Non-pigmented ciliary epithelial cell (primary cell): ENCODE measurements around the gene PLCL2.
"Not testable (repeated sequence)": the region's sequence is repeated elsewhere in the genome, so short reads cannot be mapped to it uniquely, and the experiment has no call there.

Experiments used
- DNase-seq: peaks from one replicate; pipeline ENCODE4 v3.0.0-alpha.2; 2010; ENCODE audit warnings: low read depth

PLCL2 gene

DNA sequence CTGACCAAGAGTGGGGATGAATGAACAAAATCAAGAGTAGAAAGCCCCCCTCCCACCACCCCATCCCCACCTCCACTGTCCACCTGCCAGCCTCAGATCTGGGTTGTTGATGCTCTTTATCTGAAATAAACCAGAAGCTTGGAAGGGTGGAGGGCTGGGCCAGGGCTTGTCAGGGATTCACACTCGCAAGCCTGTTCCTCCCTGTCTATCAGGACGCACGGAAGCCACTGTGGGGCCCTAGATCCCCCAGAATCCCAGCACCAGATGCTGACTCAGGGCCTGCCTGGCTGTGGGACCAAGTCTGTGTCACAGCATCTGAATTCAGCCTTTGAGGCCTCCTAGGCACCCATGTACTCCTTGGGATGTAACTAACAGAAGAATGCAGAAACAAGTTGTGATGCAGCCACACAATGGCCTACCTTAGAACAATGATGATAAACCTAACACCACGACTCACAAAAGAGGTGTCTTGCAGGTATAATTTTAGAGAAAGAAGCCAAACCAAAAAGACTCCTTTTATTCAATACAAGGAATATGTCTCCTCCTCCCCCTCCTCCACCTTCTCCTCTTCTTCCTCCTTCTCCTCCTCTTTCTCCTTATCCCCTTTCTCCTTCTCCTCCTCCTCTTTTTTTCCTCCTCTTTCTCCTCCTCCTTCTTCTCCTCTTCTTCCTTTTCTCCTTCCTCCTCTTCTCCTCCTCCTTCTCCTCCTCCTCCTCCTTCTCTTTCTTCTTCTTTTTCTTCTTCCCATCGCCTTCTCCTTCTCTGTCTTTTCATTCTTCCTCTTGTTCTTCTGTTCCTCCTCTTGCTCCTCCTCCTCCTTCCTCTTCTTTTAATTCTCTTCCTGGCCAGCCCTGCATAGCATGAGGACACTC, 234.7 kb downstream of the PLCL2 start:
- no peak for DNase-seq

DNA sequence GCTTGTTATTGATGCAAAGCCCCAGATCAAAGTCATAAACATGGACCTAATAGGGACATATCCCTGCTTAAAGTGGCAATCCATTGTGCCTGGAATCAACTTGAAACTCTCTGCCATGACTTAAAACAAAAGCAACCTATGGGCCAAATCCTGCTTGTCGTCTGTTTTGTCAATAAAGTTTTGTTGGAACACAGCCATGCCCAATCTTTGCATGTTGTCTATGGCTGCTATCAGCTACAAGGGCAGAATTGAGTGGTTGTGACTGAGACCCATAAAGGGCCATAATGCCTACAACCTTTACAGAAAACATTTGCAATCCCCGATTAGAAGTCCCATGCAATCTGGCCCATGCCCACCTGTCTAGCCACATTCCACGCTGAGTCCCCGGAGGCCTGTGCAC, 235.4 kb downstream of the PLCL2 start:
- no peak for DNase-seq

DNA sequence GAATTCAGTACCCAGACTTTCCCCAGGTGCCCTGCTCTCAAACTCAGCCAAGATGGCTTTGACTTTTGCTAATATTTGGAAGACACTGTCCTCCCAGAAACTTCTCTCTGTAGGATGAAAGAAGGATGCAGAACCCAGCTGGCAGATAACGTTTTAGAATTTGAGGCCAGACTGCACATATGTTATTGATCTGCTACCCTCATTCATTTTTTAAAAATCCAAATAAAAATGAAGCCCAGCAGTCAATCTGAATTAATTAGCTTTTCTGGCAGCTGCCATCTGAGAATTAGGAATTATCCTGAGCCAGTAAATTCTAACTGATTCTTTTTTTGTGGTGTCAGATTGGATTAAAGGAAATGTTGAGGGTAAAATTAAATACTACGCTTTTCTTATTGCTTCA, 236.6 kb downstream of the PLCL2 start:
- DNase-seq, result no peak

DNA sequence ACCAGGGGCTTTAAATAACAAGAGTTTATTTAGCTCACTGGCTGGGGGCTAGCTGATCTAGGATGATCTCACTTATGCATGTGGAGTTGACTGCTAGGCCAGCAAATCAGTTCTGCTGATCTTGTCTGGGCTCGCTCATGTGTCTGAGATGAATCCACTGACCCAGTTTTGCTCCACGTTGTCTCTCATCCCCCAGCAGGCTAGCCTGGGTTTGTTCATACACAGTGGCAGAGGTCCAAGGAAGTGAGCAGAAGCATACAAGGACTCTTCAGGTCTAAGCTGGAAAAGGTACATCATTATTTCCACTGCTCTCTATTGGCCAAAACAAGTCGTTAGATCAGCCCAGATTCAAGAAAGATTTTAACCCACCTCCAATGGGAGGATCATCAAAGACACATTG, 238.0 kb downstream of the PLCL2 start:
- DNase-seq, result no peak

DNA sequence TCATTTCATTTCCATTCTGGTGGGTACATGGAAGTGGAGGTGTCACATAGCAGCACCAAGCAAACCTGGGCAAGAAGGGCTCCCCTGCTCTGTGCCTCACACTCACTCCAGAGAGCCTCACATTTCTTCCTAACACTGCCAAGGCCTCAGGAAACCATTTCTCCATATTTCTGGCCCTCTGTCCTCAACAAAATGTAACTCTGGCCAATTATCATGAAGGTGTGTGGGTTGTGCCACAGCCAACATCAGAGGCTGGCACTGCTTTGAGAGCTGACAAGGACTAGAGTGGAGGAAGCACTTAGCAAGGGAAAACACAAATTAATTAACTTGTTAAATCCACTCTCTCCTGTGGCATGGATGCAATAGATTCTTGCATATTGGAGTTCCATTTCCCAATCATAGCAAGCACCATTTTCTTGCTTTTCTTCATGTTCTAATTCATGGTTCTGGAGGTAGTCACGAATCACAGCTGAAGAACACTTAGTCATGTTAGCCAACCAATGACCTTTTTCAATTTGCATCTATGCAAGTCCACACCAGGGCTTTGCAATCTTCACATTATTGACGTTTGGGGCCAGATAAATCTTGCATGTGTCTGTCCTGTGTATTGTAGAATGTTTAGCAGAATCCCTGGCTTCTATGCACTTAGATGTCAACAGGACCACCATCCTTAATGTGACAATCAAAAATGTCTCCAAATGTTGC, 241.1 kb downstream of the PLCL2 start:
- DNase-seq, result no peak

DNA sequence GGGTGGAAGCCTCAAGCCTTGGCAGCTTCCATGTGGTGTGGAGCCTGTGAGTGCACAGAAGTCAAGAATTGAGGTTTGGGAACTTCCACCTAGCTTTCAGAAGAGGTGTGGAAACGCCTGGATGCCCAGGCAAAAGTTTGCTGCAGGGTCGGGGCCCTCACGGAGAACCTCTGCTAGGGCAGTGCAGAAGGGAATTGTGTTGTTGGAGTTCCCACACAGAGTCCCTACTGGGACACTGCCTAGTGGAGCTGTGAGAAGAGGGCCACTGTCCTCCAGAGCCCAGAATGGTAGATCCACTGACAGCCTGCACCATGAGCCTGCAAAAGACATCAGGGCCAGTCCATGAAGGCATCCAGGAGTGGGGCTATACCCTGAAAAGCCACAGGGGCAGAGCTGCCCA, 243.9 kb downstream of the PLCL2 start:
- DNase-seq, result not testable (repeated sequence)

DNA sequence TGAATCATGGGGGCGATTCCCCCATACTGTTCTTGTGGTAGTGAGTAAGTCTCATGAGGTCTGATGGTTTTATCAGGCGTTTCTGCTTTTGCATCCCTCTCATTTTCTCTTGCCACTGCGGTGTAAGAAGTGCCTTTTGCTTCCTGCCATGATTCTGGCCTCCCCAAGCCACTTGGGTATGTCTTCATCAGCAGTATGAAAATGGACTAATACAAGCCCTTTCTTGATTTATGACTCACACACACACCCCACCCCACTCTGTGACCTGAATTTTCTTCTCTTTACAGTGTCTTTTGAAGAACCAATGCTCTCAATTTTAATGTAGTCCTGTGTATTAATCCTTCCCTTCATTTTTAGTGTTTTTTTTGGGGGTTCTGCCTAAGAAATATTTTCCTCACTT, 244.8 kb downstream of the PLCL2 start:
- no peak for DNase-seq

DNA sequence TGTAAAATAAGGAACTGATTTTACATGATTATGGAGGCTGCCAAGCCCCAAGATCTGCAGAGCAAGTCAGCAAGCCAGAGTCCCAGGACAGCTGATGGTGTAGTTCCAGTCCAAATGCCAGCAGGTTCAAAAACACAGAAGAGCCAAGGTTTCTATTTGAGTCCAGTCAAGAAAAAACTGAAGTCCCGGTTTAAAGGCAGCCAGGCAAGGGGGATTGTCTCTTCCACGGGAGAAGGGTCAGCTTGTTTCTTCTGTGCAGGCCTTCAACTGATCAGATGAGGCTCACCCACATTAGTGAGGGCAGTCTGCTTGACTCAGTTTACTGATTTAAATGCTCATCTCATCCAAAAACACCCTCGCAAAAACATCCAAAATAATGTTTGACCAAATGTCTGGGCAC, 246.2 kb downstream of the PLCL2 start:
- DNase-seq, result no peak

DNA sequence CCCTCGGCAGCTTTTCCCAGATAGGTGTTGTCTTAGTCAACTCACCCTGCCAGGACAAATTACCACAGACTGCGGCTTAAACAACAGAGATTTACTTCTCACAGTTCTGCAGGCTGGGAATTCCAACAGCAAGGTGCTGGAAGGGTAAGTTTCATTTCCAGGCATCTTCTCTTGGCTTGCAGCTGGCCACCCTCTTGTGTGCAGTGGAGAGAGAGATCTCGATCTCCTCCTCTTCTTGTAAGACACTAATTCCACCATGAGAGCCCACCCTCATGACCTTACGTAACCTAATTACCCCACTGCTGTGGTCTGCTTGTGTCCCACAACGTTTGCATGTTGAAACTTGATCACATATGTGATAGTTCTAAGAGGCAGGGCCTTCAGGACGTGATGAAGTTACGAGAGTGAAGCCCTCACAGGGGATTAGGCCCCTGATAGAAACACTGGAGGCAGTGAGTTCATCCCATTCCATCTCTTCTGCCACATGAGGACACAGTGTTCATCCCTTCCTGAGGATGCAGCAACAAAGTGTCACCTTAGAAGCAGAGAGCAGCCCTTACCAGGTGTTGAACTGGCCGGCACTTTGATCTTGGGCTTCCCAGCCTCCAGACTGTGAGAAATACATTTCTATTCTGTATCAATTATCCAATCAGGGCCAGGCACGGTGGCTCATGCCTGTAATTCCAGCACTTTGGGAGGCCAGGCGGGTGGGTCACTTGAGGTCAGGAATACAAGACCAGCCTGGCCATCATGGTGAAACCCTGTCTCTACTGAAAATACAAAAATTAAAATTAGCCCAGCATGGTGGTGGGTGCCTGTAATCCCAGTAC, 247.7 kb downstream of the PLCL2 start:
- DNase-seq, result no peak

DNA sequence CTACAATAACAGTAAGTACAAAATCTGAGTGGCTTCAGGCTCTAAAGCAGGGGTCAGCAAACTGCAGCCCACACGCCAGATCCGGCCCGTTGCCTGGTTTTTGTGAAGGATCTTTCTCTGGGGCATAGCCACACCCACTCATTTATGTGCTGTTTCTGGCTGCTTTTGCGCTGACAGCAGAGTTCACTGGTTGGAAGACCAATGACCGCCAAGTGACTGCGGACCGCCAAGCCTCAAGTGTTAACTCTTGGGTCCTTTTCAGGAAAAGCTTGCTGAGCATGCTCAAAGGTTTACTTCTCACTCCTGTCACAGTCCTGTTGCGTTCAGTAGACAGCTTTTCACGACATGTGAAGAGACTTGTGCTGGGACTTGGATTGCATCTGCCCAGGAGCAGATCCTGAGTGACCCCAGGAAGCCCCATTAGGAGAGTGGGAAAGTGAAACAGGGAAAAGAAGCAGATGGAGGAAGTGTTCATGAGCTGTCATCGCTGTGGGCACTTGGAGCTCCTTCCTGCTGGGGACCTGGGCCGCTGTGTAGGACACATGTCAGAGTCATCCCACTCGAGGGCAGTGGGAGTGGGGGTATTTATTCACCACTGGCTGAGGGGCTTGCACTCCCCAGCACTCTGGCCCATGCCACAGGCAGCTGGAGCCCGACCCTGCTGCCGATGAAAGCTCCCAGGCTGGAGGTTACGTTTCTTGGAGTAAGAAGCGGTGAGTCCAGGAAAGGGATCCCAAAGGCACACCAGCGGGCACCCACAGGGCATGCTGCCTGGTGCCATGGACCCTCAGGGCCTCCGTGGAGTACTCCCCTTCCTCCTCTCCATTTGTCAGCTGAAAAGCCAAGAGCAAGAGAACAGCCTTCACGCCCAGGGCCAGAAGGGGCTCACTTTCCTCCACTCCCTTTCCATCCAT, 249.1 kb downstream of the PLCL2 start:
- no peak for DNase-seq

DNA sequence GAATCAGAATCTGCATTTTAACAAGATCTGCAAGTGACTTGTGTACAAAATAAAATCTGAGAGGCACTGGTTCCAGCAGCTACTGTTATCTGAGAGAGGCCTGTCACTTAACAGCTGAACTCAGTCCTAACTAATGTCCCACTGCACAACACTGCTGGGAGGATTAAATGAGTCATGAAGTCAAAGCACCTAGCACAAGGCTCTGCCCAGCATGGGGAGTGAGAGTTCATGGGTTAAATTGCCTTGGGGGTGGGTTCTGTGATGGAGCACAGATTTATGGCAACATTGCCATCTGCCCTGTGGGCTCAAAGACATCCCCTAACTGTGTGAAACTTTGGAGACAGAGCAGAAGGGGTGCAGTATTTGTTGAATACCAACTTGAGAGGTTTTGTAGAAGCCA, 250.9 kb downstream of the PLCL2 start:
- no peak for DNase-seq

DNA sequence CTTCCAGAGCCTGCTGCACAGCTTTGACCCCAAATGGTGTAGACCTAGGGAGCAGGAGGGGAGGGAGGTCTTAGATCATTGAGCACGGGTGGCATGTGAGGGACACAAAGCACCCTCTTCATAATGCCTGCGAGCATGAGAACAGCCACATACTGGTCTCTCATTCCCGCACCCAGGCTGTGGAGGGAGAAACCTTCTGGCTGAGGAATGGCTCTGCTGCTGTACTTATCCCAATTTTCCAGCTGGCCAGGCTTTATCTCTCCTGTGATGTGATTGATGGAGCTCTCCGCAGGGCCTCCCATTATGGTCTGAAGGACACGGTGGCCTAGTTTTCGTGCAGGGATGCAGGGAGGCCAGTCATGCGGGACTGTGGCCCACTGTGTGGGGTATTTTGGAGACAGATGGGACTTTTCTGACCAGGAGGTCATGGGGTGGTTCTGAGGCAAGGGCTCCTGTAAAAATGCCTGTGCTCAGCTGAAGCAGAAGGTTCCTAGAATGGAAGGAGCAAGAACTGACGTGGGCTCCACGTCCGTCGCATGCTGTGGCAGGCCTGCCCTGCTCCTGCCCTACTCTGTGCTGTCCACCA, 251.5 kb downstream of the PLCL2 start:
- no peak for DNase-seq

DNA sequence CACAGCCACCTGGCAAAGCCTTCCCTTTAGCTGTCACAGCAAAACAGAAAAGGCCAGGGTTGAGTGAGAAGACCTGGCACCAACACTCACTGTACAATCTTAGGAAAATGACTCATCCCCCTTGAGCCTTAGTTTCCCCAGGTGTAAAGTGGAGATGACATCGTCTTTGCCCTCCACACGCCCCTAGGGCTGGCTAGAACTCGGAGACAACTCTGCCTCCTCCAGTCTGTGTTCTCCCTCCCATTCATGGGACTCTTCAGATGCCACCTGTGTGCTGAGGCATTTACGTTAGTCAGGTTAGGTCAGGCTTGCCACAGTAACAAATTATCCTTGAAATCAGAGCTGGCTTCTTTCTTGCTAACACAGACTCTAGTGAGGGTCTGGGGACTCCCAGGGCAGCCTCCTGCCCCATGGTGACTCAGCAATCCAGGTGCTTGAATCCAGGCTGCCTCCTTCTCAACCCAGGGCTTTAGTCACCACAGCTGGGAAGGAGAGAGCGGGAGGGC, 252.6 kb downstream of the PLCL2 start:
- DNase-seq, result no peak

DNA sequence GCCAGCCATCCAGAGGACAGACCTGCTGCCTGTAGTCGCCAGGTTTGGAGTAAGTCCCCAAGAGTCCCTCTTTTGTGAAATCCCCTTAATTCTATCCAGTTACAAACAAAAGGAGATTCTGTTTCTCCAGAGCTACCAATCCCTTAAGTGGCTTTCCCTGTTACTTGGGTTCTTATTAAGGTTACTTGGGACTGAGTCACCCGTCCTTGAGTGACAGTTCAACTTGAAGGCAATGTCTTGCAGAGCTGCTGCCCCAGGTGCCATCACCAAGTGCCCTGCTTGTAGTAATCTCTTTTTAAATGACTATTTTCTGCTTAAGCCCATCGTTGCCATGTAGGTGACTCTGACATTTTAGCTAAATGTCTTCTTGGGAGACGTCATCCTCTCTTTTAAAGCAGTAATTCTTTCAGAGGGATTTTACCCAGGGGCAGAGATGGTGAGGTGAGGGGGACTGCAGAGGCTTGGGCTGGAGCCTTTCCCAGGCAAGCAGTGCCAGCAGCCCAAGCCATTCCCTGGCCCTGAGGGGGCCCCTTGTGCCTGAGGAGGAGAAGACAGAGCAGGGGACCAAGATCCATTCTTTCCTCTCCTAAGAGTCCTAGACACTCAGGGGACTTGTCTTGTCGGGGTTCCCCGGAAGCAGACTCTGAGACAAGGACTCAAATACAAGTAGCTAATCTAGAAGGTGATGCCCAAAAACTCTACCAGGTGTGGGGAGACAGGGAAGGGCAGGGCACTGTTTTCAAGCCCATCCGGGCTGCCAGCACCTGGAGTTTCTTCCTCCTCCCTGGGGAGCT, 253.7 kb downstream of the PLCL2 start:
- no peak for DNase-seq
